ENCODE measurements around the gene UVRAG.

The UVRAG gene

DNA sequence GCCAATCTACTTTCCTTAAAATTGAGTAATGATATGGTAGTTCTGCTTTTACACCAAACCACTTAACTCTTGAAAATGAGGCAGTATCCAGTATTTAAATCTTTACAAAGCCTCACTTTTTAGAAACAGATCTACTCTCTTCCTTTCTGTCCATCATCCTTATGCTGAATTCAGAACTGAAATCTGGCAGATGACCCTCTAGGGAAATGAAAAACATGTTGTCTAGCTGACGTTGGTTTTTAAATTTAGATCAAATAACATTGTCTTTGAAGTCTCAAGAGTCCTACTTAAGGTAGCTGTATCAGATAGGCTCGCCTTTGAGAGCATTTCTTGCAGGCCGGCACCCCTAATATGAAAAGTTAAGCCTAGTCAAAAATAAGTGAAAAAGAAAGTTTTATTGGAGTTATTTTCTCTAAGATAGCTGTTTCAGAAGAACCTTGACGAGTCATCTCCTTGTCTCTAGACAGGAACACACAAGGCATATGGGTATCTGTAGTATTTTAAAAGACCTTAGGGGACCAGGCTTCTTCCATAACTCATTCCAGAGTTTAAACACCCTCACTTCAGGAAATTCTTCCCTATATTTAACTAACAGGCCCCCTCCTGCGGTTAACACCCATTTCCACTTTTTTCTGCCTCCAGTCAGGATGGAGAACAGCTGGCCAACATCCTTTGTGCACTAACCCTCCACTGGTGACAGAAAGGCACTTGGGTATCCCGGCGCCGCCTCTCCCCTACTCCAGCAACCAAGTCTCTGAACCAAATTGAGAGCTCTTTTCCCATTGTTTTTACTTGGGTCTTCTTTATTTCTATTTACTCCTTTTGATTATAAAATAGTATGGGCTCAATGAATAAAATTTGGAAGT is 310.1 kb downstream of the UVRAG start (continued):
- TF ChIP-seq, protein P1, sequence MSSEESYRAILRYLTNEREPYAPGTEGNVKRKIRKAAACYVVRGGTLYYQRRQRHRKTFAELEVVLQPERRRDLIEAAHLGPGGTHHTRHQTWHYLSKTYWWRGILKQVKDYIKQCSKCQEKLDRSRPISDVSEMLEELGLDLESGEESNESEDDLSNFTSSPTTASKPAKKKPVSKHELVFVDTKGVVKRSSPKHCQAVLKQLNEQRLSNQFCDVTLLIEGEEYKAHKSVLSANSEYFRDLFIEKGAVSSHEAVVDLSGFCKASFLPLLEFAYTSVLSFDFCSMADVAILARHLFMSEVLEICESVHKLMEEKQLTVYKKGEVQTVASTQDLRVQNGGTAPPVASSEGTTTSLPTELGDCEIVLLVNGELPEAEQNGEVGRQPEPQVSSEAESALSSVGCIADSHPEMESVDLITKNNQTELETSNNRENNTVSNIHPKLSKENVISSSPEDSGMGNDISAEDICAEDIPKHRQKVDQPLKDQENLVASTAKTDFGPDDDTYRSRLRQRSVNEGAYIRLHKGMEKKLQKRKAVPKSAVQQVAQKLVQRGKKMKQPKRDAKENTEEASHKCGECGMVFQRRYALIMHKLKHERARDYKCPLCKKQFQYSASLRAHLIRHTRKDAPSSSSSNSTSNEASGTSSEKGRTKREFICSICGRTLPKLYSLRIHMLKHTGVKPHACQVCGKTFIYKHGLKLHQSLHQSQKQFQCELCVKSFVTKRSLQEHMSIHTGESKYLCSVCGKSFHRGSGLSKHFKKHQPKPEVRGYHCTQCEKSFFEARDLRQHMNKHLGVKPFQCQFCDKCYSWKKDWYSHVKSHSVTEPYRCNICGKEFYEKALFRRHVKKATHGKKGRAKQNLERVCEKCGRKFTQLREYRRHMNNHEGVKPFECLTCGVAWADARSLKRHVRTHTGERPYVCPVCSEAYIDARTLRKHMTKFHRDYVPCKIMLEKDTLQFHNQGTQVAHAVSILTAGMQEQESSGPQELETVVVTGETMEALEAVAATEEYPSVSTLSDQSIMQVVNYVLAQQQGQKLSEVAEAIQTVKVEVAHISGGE (tag by site-specific recombination; conservative IDR thresholded peaks at IDR 0.05; ENCODE audit: low read depth) = no peak
- TF ChIP-seq ZNF639 (tag by site-specific recombination; IDR thresholded peaks at IDR 0.05) (no peak), ZNF623 (tag by site-specific recombination; IDR thresholded peaks at IDR 0.05) (no peak), SP7 (tag by site-specific recombination; IDR thresholded peaks at IDR 0.05) (no peak), ZNF664 (tag by site-specific recombination; IDR thresholded peaks at IDR 0.05) (no peak), ZNF274 (IDR thresholded peaks at IDR 0.05; ENCODE audit: low read length) (no peak), ZNF274 (tag by site-specific recombination; IDR thresholded peaks at IDR 0.05; ENCODE audit: borderline replicate concordance) (no peak), ZFP3 (tag by site-specific recombination; IDR thresholded peaks at IDR 0.05; ENCODE audit: low read depth) (no peak)
- TF ChIP-seq, protein P2, sequence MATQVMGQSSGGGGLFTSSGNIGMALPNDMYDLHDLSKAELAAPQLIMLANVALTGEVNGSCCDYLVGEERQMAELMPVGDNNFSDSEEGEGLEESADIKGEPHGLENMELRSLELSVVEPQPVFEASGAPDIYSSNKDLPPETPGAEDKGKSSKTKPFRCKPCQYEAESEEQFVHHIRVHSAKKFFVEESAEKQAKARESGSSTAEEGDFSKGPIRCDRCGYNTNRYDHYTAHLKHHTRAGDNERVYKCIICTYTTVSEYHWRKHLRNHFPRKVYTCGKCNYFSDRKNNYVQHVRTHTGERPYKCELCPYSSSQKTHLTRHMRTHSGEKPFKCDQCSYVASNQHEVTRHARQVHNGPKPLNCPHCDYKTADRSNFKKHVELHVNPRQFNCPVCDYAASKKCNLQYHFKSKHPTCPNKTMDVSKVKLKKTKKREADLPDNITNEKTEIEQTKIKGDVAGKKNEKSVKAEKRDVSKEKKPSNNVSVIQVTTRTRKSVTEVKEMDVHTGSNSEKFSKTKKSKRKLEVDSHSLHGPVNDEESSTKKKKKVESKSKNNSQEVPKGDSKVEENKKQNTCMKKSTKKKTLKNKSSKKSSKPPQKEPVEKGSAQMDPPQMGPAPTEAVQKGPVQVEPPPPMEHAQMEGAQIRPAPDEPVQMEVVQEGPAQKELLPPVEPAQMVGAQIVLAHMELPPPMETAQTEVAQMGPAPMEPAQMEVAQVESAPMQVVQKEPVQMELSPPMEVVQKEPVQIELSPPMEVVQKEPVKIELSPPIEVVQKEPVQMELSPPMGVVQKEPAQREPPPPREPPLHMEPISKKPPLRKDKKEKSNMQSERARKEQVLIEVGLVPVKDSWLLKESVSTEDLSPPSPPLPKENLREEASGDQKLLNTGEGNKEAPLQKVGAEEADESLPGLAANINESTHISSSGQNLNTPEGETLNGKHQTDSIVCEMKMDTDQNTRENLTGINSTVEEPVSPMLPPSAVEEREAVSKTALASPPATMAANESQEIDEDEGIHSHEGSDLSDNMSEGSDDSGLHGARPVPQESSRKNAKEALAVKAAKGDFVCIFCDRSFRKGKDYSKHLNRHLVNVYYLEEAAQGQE (tag by site-specific recombination; IDR thresholded peaks at IDR 0.05) = no peak
- TF ChIP-seq, protein P3, sequence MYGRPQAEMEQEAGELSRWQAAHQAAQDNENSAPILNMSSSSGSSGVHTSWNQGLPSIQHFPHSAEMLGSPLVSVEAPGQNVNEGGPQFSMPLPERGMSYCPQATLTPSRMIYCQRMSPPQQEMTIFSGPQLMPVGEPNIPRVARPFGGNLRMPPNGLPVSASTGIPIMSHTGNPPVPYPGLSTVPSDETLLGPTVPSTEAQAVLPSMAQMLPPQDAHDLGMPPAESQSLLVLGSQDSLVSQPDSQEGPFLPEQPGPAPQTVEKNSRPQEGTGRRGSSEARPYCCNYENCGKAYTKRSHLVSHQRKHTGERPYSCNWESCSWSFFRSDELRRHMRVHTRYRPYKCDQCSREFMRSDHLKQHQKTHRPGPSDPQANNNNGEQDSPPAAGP (tag by site-specific recombination; IDR thresholded peaks at IDR 0.05) = no peak

DNA sequence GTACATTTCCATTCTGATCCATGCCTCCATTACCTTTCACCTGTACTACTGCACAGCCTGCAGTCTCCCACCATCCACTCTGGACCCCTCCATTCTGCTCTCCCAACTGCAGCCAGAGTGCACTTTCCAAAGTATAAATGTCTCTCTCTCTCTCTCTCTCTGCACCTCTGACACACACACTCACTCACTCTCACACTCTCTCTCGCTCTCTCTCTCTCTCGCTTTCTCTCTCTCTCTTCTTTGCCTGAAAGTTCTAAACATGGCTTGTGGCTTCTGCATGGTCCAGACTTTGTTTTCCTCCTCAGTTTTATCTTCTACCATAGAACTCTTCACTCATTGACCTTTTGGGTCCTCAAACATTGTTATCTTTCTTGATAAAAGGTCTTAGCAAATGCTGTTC is 314.7 kb downstream of the UVRAG start:
- no peak overlapping the region for H3K27ac ChIP-seq (ENCODE audit: extremely low read depth, low read depth, low read length)
- no peaks in the 10 kb centered on the region for H3K36me3 ChIP-seq (ENCODE audit: control insufficient read depth in 2 of 2, insufficient read depth in 1 of 2, low read length in 2 of 2)
- H3K4me3 ChIP-seq (ENCODE audit: low read depth, low read length) = no peak overlapping the region
- TF ChIP-seq MZF1 (tag by site-specific recombination; IDR thresholded peaks at IDR 0.05; ENCODE audit: borderline replicate concordance) = no peak
- TF ChIP-seq ZNF596 (tag by site-specific recombination; IDR thresholded peaks at IDR 0.05) = peak; percentile 86
- TF ChIP-seq, protein P4, sequence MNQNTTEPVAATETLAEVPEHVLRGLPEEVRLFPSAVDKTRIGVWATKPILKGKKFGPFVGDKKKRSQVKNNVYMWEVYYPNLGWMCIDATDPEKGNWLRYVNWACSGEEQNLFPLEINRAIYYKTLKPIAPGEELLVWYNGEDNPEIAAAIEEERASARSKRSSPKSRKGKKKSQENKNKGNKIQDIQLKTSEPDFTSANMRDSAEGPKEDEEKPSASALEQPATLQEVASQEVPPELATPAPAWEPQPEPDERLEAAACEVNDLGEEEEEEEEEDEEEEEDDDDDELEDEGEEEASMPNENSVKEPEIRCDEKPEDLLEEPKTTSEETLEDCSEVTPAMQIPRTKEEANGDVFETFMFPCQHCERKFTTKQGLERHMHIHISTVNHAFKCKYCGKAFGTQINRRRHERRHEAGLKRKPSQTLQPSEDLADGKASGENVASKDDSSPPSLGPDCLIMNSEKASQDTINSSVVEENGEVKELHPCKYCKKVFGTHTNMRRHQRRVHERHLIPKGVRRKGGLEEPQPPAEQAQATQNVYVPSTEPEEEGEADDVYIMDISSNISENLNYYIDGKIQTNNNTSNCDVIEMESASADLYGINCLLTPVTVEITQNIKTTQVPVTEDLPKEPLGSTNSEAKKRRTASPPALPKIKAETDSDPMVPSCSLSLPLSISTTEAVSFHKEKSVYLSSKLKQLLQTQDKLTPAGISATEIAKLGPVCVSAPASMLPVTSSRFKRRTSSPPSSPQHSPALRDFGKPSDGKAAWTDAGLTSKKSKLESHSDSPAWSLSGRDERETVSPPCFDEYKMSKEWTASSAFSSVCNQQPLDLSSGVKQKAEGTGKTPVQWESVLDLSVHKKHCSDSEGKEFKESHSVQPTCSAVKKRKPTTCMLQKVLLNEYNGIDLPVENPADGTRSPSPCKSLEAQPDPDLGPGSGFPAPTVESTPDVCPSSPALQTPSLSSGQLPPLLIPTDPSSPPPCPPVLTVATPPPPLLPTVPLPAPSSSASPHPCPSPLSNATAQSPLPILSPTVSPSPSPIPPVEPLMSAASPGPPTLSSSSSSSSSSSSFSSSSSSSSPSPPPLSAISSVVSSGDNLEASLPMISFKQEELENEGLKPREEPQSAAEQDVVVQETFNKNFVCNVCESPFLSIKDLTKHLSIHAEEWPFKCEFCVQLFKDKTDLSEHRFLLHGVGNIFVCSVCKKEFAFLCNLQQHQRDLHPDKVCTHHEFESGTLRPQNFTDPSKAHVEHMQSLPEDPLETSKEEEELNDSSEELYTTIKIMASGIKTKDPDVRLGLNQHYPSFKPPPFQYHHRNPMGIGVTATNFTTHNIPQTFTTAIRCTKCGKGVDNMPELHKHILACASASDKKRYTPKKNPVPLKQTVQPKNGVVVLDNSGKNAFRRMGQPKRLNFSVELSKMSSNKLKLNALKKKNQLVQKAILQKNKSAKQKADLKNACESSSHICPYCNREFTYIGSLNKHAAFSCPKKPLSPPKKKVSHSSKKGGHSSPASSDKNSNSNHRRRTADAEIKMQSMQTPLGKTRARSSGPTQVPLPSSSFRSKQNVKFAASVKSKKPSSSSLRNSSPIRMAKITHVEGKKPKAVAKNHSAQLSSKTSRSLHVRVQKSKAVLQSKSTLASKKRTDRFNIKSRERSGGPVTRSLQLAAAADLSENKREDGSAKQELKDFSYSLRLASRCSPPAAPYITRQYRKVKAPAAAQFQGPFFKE (tag by site-specific recombination; IDR thresholded peaks at IDR 0.05; ENCODE audit: borderline replicate concordance) = no peak
- no peak for TF ChIP-seq SP7 (tag by site-specific recombination; IDR thresholded peaks at IDR 0.05)
- no peak for TF ChIP-seq ZNF398 (tag by site-specific recombination; IDR thresholded peaks at IDR 0.05)
- TF ChIP-seq PRDM1 (tag by site-specific recombination; IDR thresholded peaks at IDR 0.05) = peak; percentile 98
- ChIA-PET CTCF (interaction anchor here (0.5 kb wide), 1 partner anchor 508 kb away, joined by 4 read pairs; no protein-coding TSS in a partner anchor), POLR2A (no interaction called here)
- no peaks in the 10 kb centered on the region for H3K9me3 ChIP-seq (ENCODE audit: control insufficient read depth, insufficient read depth, low read depth, low read length)
- peaks cover 9% of the 10 kb centered on the region for H3K4me1 ChIP-seq (ENCODE audit: control insufficient read depth, insufficient read depth, low read length)

Measured in HEK293 (cell line).